GM12873 (cell line): Measurements from ENCODE around the gene PLEKHA7.

Experiments used
- CTCF ChIP-seq: IDR thresholded peaks from 2 replicates; pipeline ENCODE4 v1.5.1; 2012; ENCODE audit warnings: low read depth, mild to moderate bottlenecking, moderate library complexity, low read length, control low read depth; ENCODE audit not compliant: insufficient read depth; ENCODE audit errors: missing control alignments

Gene PLEKHA7

DNA sequence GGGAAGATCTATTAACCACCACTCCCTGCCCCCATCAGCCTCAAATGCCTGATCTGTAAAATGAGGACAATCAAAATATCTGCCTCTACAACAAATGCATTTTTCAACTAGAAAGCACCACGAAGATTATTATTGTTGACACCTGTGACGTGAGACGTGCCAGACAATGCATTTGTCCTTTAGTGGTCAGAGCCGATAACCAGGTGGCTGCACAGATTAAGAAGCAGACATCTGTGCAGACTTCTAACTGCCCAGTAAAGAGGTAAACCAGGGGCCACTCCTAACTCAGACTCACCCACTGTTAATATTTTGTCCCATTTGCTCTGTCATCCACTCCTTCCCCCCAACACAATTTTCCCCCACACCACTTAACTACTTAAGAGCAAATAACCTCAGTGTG is 11.7 kb downstream of the PLEKHA7 start:
- no peak for TF ChIP-seq CTCF

- TF ChIP-seq CTCF: no peak
Observed at GRCh38 chr11:17001806-17002205, 12.4 kb downstream of the PLEKHA7 start.

DNA sequence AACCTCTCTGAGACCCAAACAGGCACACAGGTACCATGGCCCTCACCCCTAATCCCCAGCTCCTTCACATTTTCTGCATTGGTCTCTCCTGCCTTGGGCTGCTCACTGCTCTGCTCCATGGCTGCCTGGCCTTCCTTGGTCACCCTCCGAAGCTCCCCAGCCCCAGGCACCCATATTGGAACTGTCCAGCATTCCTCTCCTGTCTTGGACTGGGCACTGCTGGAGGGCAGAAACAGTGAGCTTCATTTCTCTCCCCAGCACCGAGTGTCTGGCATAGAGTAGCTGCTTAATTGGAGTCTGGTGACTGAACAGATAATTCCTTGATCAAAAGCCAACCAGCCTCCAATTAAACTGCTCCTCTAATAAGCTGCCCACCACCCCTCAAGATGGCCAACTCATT is 13.2 kb downstream of the PLEKHA7 start:
- TF ChIP-seq CTCF: no peak

- TF ChIP-seq CTCF: no peak
Observed at GRCh38 chr11:16999116-16999515, 15.1 kb downstream of the PLEKHA7 start.

GRCh38 chr11:16997624-16998023 is 16.6 kb downstream of the PLEKHA7 start:
- TF ChIP-seq CTCF: no peak

- TF ChIP-seq CTCF: no peak
Observed at GRCh38 chr11:16993495-16993894, 20.7 kb downstream of the PLEKHA7 start.

DNA sequence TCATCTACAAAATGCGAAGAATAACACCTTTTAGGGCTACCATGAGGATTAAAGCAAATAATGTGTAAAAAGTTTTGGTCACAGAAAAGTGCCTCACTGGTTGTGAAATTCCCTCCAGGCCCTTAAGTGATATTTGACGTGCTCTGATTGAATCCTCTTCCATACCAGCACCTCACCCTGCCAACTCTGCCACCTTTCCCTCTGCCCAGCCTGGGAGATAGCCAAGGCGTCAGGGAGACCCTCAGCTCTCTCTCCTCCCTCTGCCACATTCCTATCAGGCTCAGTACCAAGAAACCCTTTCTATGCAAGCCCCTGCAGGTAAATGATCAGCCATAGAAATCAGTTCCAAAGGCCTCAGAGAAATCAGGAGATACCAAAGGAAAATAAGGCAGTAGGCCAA is 21.4 kb downstream of the PLEKHA7 start:
- no peak for TF ChIP-seq CTCF
